OCI-LY1 (cell line): ENCODE results near the gene IKZF3.

Experiments used
- H2AFZ ChIP-seq: fragments of 200-600 bp; sonication (generic), shearing (Covaris generic); 2 replicates; pipeline ENCODE4 v1.6.0; 2014; ENCODE audit warnings: antibody characterized with exemption, mild to moderate bottlenecking, low read length
- H3F3A ChIP-seq: fragments of 200-600 bp; sonication (generic), shearing (Covaris generic); 2 replicates; pipeline ENCODE4 v1.6.0; 2014; ENCODE audit warnings: mild to moderate bottlenecking, antibody characterized with exemption, low read length, moderate library complexity; ENCODE audit not compliant: insufficient read depth
- H3K27ac ChIP-seq: fragments of 200-600 bp; sonication (generic); 2 replicates; pipeline ENCODE4 v1.5.1; 2014; ENCODE audit warnings: low read length, mixed run types, mild to moderate bottlenecking, low read depth; ENCODE audit not compliant: poor library complexity, severe bottlenecking
- H3K27me3 ChIP-seq: fragments of 200-600 bp; sonication (generic); 2 replicates; pipeline ENCODE4 v1.6.0; 2014; ENCODE audit warnings: antibody characterized with exemption, mild to moderate bottlenecking, low read length, moderate library complexity; ENCODE audit not compliant: insufficient read depth
- H3K36me3 ChIP-seq: fragments of 200-600 bp; sonication (generic); 2 replicates; pipeline ENCODE4 v1.6.1; 2014; ENCODE audit warnings: mild to moderate bottlenecking, antibody characterized with exemption, low read length, moderate library complexity, mixed read lengths; ENCODE audit not compliant: insufficient read depth
- H3K4me1 ChIP-seq: fragments of 200-600 bp; sonication (generic); 2 replicates; pipeline ENCODE4 v1.5.1; 2014; ENCODE audit warnings: mild to moderate bottlenecking, low read length, moderate library complexity; ENCODE audit not compliant: insufficient read depth, severe bottlenecking
- H3K4me2 ChIP-seq: fragments of 200-600 bp; sonication (generic), shearing (Covaris generic); 2 replicates; pipeline ENCODE4 v1.6.1; 2014; ENCODE audit warnings: low read length
- H3K4me3 ChIP-seq: fragments of 200-600 bp; sonication (generic); 2 replicates; pipeline ENCODE4 v1.5.1; 2014; ENCODE audit warnings: low read length, low read depth, mild to moderate bottlenecking, mixed read lengths; ENCODE audit not compliant: poor library complexity, severe bottlenecking
- H3K79me2 ChIP-seq: fragments of 200-600 bp; shearing (Covaris generic); 2 replicates; pipeline ENCODE4 v1.6.1; 2016; ENCODE audit warnings: mixed run types, low read length, mixed read lengths; ENCODE audit not compliant: insufficient read depth
- H3K9ac ChIP-seq: fragments of 200-600 bp; sonication (generic), shearing (Covaris generic); 2 replicates; pipeline ENCODE4 v1.6.1; 2014; ENCODE audit warnings: mild to moderate bottlenecking, low read length, mixed read lengths
- H3K9me2 ChIP-seq: fragments of 200-600 bp; sonication (generic), shearing (Covaris generic); 2 replicates; pipeline ENCODE4 v1.6.1; 2014; ENCODE audit warnings: low read depth, mild to moderate bottlenecking, low read length, mixed read lengths
- H3K9me3 ChIP-seq: fragments of 200-600 bp; shearing (Covaris generic); 2 replicates; pipeline ENCODE4 v1.6.1; 2014; ENCODE audit warnings: low read length, mixed read lengths
- H4K20me1 ChIP-seq: fragments of 200-600 bp; sonication (generic), shearing (Covaris generic); 2 replicates; pipeline ENCODE4 v1.6.0; 2016; ENCODE audit warnings: mild to moderate bottlenecking, low read length; ENCODE audit not compliant: insufficient read depth
- EZH2 ChIP-seq: fragments of 200-600 bp; sonication (generic), shearing (Covaris generic); IDR thresholded peaks from 2 replicates; pipeline ENCODE4 v1.8.0; 2017; ENCODE audit warnings: borderline replicate concordance, mixed run types, mild to moderate bottlenecking, antibody characterized with exemption, low read length, moderate library complexity, mixed read lengths
- TF ChIP-seq, protein P1 (sequence below): fragments of 200-600 bp; sonication (generic), shearing (Covaris generic); IDR thresholded peaks from 2 replicates; pipeline ENCODE4 v1.5.1; 2017; ENCODE audit warnings: mild to moderate bottlenecking, antibody characterized with exemption, low read length, moderate library complexity, mixed read lengths

The IKZF3 gene

DNA sequence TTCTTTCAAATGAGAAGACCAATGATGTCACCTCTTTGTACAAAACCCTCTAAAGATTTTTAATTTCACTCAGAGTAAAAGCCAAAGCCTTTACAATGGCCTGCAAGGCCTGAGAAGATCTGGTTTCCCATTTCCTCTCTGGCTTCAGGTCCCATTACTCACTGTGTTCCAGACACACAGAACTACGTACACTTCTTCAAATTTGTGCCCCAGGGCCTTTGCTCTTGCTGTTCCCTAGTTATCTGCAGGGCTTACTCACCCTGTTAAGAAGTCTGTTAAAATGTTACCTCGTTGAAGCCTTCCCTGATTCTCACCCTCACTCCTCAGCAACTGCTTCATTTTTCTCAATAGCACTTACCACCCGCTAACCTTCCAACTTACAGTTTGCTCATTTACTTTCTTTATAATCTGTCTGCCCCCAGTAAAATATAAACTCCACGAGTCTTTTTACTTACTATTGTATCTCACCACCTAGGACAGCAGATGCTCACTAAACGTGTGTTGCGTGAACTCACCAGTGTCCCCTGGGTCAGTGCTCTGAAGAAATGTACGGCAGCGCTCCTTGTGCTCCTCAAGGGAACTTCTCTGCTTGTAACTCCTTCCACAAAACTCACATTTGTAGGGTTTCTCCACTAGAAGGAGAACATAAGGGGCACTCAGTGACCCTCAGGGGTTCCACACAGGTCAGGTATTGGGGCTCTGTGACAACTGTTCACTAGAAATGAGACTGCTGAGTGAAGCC lies 76.2 kb downstream of the IKZF3 start:
- H3K27ac ChIP-seq, result peak overlapping the region; percentile 71
- no peak overlapping the region for H2AFZ ChIP-seq
- peaks cover 6% of the 10 kb centered on the region; the same call in 1 of the 2 replicates for H3K79me2 ChIP-seq
- H3K4me2 ChIP-seq, result no peak overlapping the region
- H3K36me3 ChIP-seq, result peaks cover 97% of the 10 kb centered on the region
- no peaks in the 10 kb centered on the region for H3K9me3 ChIP-seq
- no peak for TF ChIP-seq EZH2
- TF ChIP-seq, protein P1, sequence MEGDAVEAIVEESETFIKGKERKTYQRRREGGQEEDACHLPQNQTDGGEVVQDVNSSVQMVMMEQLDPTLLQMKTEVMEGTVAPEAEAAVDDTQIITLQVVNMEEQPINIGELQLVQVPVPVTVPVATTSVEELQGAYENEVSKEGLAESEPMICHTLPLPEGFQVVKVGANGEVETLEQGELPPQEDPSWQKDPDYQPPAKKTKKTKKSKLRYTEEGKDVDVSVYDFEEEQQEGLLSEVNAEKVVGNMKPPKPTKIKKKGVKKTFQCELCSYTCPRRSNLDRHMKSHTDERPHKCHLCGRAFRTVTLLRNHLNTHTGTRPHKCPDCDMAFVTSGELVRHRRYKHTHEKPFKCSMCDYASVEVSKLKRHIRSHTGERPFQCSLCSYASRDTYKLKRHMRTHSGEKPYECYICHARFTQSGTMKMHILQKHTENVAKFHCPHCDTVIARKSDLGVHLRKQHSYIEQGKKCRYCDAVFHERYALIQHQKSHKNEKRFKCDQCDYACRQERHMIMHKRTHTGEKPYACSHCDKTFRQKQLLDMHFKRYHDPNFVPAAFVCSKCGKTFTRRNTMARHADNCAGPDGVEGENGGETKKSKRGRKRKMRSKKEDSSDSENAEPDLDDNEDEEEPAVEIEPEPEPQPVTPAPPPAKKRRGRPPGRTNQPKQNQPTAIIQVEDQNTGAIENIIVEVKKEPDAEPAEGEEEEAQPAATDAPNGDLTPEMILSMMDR, result no peak
- H3K9me2 ChIP-seq, result no peaks in the 10 kb centered on the region
- H3K4me1 ChIP-seq, result peaks cover 67% of the 10 kb centered on the region
- no peaks in the 10 kb centered on the region for H3K27me3 ChIP-seq
- no peaks in the 10 kb centered on the region for H4K20me1 ChIP-seq
- H3K4me3 ChIP-seq, result no peak overlapping the region
- no peak overlapping the region; the same call in 1 of the 2 replicates for H3K9ac ChIP-seq
- no peaks in the 10 kb centered on the region for H3F3A ChIP-seq

DNA sequence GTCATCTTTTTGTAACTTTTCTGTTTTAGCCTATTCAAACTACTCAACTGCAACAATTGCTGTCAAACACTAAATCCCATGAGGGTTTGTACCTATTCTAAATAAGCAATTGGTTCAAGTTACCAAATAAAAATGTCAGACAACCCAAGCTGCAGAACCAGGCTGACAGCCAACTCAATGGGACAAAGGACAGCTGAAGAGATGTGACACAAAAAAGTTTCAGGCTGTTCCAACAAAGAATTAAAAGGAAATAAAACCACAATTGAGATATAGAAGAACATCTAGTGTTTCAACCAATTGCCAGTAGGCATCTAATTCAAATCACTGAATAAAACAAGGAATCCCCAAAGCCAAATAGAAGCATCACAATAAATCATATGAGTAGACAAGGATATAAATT lies 77.1 kb downstream of the IKZF3 start:
- Histone ChIP-seq H3K4me3 (no peak overlapping the region), H2AFZ (no peak overlapping the region), H3K9me2 (no peaks in the 10 kb centered on the region), H3K36me3 (peaks cover 97% of the 10 kb centered on the region), H3K4me1 (peaks cover 67% of the 10 kb centered on the region), H3F3A (no peaks in the 10 kb centered on the region), H3K4me2 (no peak overlapping the region), H3K79me2 (peaks cover 12% of the 10 kb centered on the region), H4K20me1 (no peaks in the 10 kb centered on the region), H3K27ac (peak overlapping the region; percentile 71), H3K9ac (no peak overlapping the region; the same call in 1 of the 2 replicates), H3K9me3 (no peaks in the 10 kb centered on the region), H3K27me3 (no peaks in the 10 kb centered on the region)
- TF ChIP-seq EZH2, result no peak
- TF ChIP-seq, protein P1, result no peak

DNA sequence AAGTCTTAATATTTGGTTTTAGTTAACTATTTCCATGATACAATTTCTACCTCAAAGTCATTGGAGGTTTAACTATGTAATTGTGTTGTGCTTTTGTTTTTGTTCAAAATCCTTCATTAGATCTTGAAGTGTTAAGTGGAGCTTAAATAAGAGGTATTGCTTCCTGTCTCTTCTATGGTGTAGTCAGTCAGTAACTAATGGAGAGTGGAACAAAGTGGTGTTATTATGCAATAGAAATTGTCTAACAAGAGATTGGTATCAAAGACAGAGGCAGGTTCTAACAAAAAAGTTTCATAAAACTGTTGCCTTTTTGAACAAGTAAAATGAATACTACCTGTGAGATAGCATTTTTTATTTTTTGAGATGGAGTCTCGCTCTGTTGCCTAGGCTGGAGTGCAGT lies 81.1 kb downstream of the IKZF3 start:
- peak overlapping the region; percentile 92 for H3K27ac ChIP-seq
- H3F3A ChIP-seq, result no peaks in the 10 kb centered on the region
- H3K9me3 ChIP-seq, result no peaks in the 10 kb centered on the region
- H4K20me1 ChIP-seq, result no peaks in the 10 kb centered on the region
- no peak for TF ChIP-seq EZH2
- TF ChIP-seq, protein P1, result no peak
- peaks cover 47% of the 10 kb centered on the region for H3K79me2 ChIP-seq
- no peak overlapping the region for H3K4me3 ChIP-seq
- H3K9me2 ChIP-seq, result no peaks in the 10 kb centered on the region
- no peaks in the 10 kb centered on the region for H3K27me3 ChIP-seq
- H2AFZ ChIP-seq, result no peak overlapping the region
- peaks cover 90% of the 10 kb centered on the region for H3K4me1 ChIP-seq
- H3K36me3 ChIP-seq, result peaks cover 82% of the 10 kb centered on the region
- no peak overlapping the region for H3K4me2 ChIP-seq
- H3K9ac ChIP-seq, result no peak overlapping the region
